Gastrocnemius medialis (tissue), 4 donors: Measurements from ENCODE around the gene APBA3.

Source experiments
- CTCF ChIP-seq, 5 experiments: fragments of 450-650 bp in 3 of 5; fragments of 200-600 bp in 2 of 5; sonication (generic) in 2 of 5; IDR thresholded peaks in 4 of 5; conservative IDR thresholded peaks in 1 of 5; 1 replicate in 4 of 5; 2 replicates in 1 of 5; pipeline ENCODE4 v1.5.1; 2016 to 2019; ENCODE audit warnings: antibody characterized with exemption in 5 of 5, mild to moderate bottlenecking in 3 of 5, moderate library complexity in 3 of 5
- POLR2A ChIP-seq, 2 donors: fragments of 450-650 bp; IDR thresholded peaks; one replicate each; pipeline ENCODE4 v1.6.1; 2017; ENCODE audit warnings: antibody characterized with exemption in 2 of 2, mild to moderate bottlenecking in 2 of 2, moderate library complexity in 2 of 2

GRCh38 chr19:3708207-3708931, 53.1 kb downstream of the APBA3 start, which contains the start of gene TJP3:
- TF ChIP-seq POLR2A (IDR thresholded peaks at IDR 0.05): no peak
- TF ChIP-seq CTCF (IDR thresholded peaks at IDR 0.05 in 4 of 5, conservative IDR thresholded peaks at IDR 0.05 in 1 of 5): no peak
